ENCODE data around the gene PAPOLG. TPM values are rescaled to one million over a fixed set of nuclear protein-coding genes. Genes with fewer than 3 reads are reported as not detected.

The PAPOLG gene
- total and polyA plus RNA-seq, 2 of the 4 experiments (the other 2 are of a cell fraction), result 3.5 to 12.4 TPM

GRCh38 chr2:60819155-60819862, 63.2 kb downstream of the PAPOLG start:
- Histone ChIP-seq H2AK5ac (ENCODE audit: low read depth, low read length) (no peak overlapping the region), H2BK20ac (ENCODE audit: low read depth, low read length) (no peak overlapping the region), H3K9me1 (ENCODE audit: insufficient read depth, low read length) (no peaks in the 10 kb centered on the region), H4K20me1 (ENCODE audit: insufficient read depth, low read length) (no peaks in the 10 kb centered on the region), H2AK9ac (replicated peaks; ENCODE audit: low read depth, low read length, poor library complexity) (no peak overlapping the region), H3K27me3 (ENCODE audit: control insufficient read depth, insufficient read depth, low read length) (peaks cover 21% of the 10 kb centered on the region), H3K9me3 (ENCODE audit: control insufficient read depth, insufficient read depth, low read length) (0 out of 2 replicates have a peak, but pooled peaks cover 1% of the 10 kb centered on the region), H3K36me3 (ENCODE audit: control insufficient read depth, insufficient read depth, low read length) (no peaks in the 10 kb centered on the region), H4K8ac (ENCODE audit: low read depth in 2 of 2, low read length in 2 of 2) (no peak overlapping the region), H3K79me1 (ENCODE audit: low read depth in 1 of 2, low read length in 2 of 2) (no peaks in the 10 kb centered on the region), H2BK120ac (ENCODE audit: low read depth, low read length) (no peak overlapping the region), H4K5ac (ENCODE audit: low read depth, low read length) (no peak overlapping the region), H2AFZ (replicated peaks; ENCODE audit: low read length, poor library complexity) (no peak overlapping the region), H3K4me1 (ENCODE audit: control insufficient read depth, insufficient read depth, low read length) (no peaks in the 10 kb centered on the region), H3K14ac (replicated peaks; ENCODE audit: low read depth, low read length) (no peak overlapping the region), H2BK5ac (ENCODE audit: low read depth, low read length, poor library complexity, severe bottlenecking) (no peak overlapping the region), H3K56ac (ENCODE audit: extremely low read depth, insufficient read depth, low read length) (no peak overlapping the region), H3K18ac (ENCODE audit: low read depth, low read length) (no peak overlapping the region), H4K91ac (ENCODE audit: insufficient read depth, low read depth, low read length) (no peak overlapping the region), H3K9ac (ENCODE audit: low read depth, low read length) (no peak overlapping the region), H2BK15ac (ENCODE audit: low read depth, low read length) (no peak overlapping the region), H3K4ac (ENCODE audit: low read depth, low read length) (no peak overlapping the region), H3K4me3 (ENCODE audit: insufficient read depth, low read depth, low read length) (no peak overlapping the region), H3K23ac (ENCODE audit: low read depth, low read length) (no peak overlapping the region), H3K27ac (ENCODE audit: insufficient read depth, low read length) (no peak overlapping the region), H3K4me2 (ENCODE audit: low read depth, low read length) (no peak overlapping the region)
- ChIA-PET POLR2A (ENCODE audit: unreplicated experiment) (no interaction called here), CTCF (no interaction called here)
- intact Hi-C loops (cut with micrococcal nuclease) (no loop called here), in situ Hi-C loops (cut with MboI; ENCODE audit: low sequenced_read_pairs) (no loop called here), dilution Hi-C loops (cut with HindIII; ENCODE audit: low sequenced_read_pairs, unreplicated experiment) (no loop called here)
- no peak for ATAC-seq (ENCODE audit: low read depth)
- DNase-seq, result no peak
- no CpG with 5 or more reads among the region's 15 CpGs for WGBS, 2 experiments (ENCODE audit: extremely low coverage in 2 of 2, insufficient read length in 1 of 2)
- BruUV-seq (replicated peaks), result no TSS peak
- TF ChIP-seq MXI1 (IDR thresholded peaks at IDR 0.05; ENCODE audit: borderline replicate concordance, low read depth, low read length), result no peak
